CD14-positive monocyte (primary cell): ENCODE data around the gene DOCK4. TPM values are rescaled to one million over a fixed set of nuclear protein-coding genes. Genes with fewer than 3 reads are reported as not detected.

Experiments
- DNase-seq, 3 donors: peaks; one replicate each; pipeline ENCODE4 v3.0.0-alpha.2; 2011 to 2022
- H2AFZ ChIP-seq: 2 replicates; pipeline ENCODE4 v1.6.0; 2012; ENCODE audit warnings: mild to moderate bottlenecking, low read depth, low read length, inconsistent platforms; ENCODE audit not compliant: insufficient read depth, poor library complexity, severe bottlenecking
- H3K27ac ChIP-seq, 2 donors: 1 replicate in 1 of 2; 2 replicates in 1 of 2; pipeline ENCODE4 v1.5.1; 2012 to 2013; ENCODE audit warnings: low read length in 2 of 2, control low read depth in 1 of 2, inconsistent platforms in 1 of 2, low read depth in 1 of 2, mild to moderate bottlenecking in 1 of 2
- H3K27me3 ChIP-seq, 2 donors: one replicate each; pipeline versions ENCODE4 v1.6.0 to v1.6.1; 2011 to 2013; ENCODE audit warnings: low read length in 2 of 2; ENCODE audit not compliant: control insufficient read depth in 2 of 2, insufficient read depth in 2 of 2
- H3K36me3 ChIP-seq, 2 donors: replicated peaks in 1 of 2; 1 replicate in 1 of 2; 2 replicates in 1 of 2; pipeline versions ENCODE4 v1.5.1 to v1.6.1; 2012 to 2013; ENCODE audit warnings: low read length in 2 of 2, control low read depth in 1 of 2, inconsistent platforms in 1 of 2, mild to moderate bottlenecking in 1 of 2; ENCODE audit not compliant: insufficient read depth in 2 of 2, control insufficient read depth in 1 of 2
- H3K4me1 ChIP-seq, 2 donors: 1 replicate in 1 of 2; 2 replicates in 1 of 2; pipeline versions ENCODE4 v1.5.1 to v1.6.1; 2012 to 2013; ENCODE audit warnings: low read length in 2 of 2, control low read depth in 1 of 2, inconsistent platforms in 1 of 2, mild to moderate bottlenecking in 1 of 2, moderate library complexity in 1 of 2; ENCODE audit not compliant: insufficient read depth in 2 of 2, control insufficient read depth in 1 of 2
- H3K4me2 ChIP-seq: replicated peaks from 2 replicates; pipeline ENCODE3; 2012; ENCODE audit warnings: low read length, moderate library complexity, mild to moderate bottlenecking; ENCODE audit not compliant: poor library complexity, severe bottlenecking; ENCODE audit errors: extremely low read depth
- H3K4me3 ChIP-seq, 3 experiments: fragments of 200-600 bp in 1 of 3; sonication (generic) in 1 of 3; replicated peaks in 1 of 3; 1 replicate in 2 of 3; 2 replicates in 1 of 3; pipeline ENCODE4 v1.5.1; 2011 to 2013; ENCODE audit warnings: low read length in 3 of 3, mild to moderate bottlenecking in 3 of 3, control low read depth in 2 of 3, low read depth in 2 of 3, inconsistent platforms in 1 of 3, moderate library complexity in 1 of 3
- H3K79me2 ChIP-seq: 2 replicates; pipeline ENCODE4 v1.6.0; 2012; ENCODE audit warnings: mild to moderate bottlenecking, control low read depth, inconsistent platforms, low read length, moderate library complexity; ENCODE audit not compliant: insufficient read depth
- H3K9ac ChIP-seq: 2 replicates; pipeline ENCODE4 v1.6.0; 2017; ENCODE audit warnings: low read length, mild to moderate bottlenecking; ENCODE audit not compliant: insufficient read depth, poor library complexity, severe bottlenecking
- H3K9me3 ChIP-seq, 2 donors: replicated peaks in 1 of 2; 1 replicate in 1 of 2; 2 replicates in 1 of 2; pipeline versions ENCODE4 v1.5.1 to v1.6.1; 2012 to 2013; ENCODE audit warnings: low read length in 2 of 2, control low read depth in 1 of 2; ENCODE audit not compliant: control insufficient read depth in 1 of 2, insufficient read depth in 1 of 2
- H4K20me1 ChIP-seq: 2 replicates; pipeline ENCODE4 v1.6.0; 2012; ENCODE audit warnings: mild to moderate bottlenecking, low read length, control low read depth, moderate library complexity; ENCODE audit not compliant: insufficient read depth
- H3K27ac Mint-ChIP-seq, 7 donors: one replicate each; pipeline ENCODE4 v1.8.0; 2020; ENCODE audit warnings: mild to moderate bottlenecking in 7 of 7, mixed read lengths in 7 of 7, moderate library complexity in 6 of 7, inconsistent platforms in 2 of 7
- H3K27me3 Mint-ChIP-seq, 3 donors: one replicate each; pipeline ENCODE4 v1.8.0; 2021 to 2022; ENCODE audit warnings: low read depth in 3 of 3, mild to moderate bottlenecking in 3 of 3, mixed read lengths in 3 of 3, moderate library complexity in 3 of 3, inconsistent platforms in 1 of 3
- H3K36me3 Mint-ChIP-seq, 2 donors: one replicate each; pipeline ENCODE4 v1.8.0; 2020; ENCODE audit warnings: mixed read lengths in 2 of 2, inconsistent platforms in 1 of 2, mild to moderate bottlenecking in 1 of 2
- H3K4me1 Mint-ChIP-seq: one replicate; pipeline ENCODE4 v1.8.0; 2020; ENCODE audit warnings: mild to moderate bottlenecking, mixed read lengths
- H3K4me3 Mint-ChIP-seq, 2 donors: one replicate each; pipeline ENCODE4 v1.8.0; 2020; ENCODE audit warnings: mild to moderate bottlenecking in 2 of 2, mixed read lengths in 2 of 2, moderate library complexity in 1 of 2
- H3K9me3 Mint-ChIP-seq, 7 donors: one replicate each; pipeline ENCODE4 v1.8.0; 2020 to 2022; ENCODE audit warnings: mixed read lengths in 7 of 7, mild to moderate bottlenecking in 6 of 7, moderate library complexity in 6 of 7, inconsistent platforms in 2 of 7
- CTCF ChIP-seq: fragments of 200-600 bp; IDR thresholded peaks from one replicate; pipeline ENCODE4 v1.8.0; 2022; ENCODE audit warnings: antibody characterized with exemption, mild to moderate bottlenecking
- WGBS: methylation state at CpG from one replicate; pipeline ENCODE4 v1.1.5; 2013; ENCODE audit warnings: missing lambda C conversion rate; ENCODE audit not compliant: insufficient coverage; 5-methylcytosine and 5-hydroxymethylcytosine counted together
- intact Hi-C, 2 donors: fragments of 100-400 bp; cut with micrococcal nuclease; formaldehyde crosslinking; loops; one replicate each; pipeline versions ENCODE4 v1.15.0 to v1.15.1; 2023
- polyA plus RNA-seq, 3 donors: library from polyadenylated mRNA; depleted of rRNA in 1 of 3; unstranded in 2 of 3; stranded (reverse) in 1 of 3; fragments of 300-500 nt in 2 of 3; fragments of >200 nt in 1 of 3; fragmentation: Illumina TruSeq in 2 of 3; gene quantifications; 1 replicate in 2 of 3; 2 replicates in 1 of 3; pipeline ENCODE4 v1.2.3, GENCODE V29; 2012 to 2021

DOCK4 gene
- polyA plus RNA-seq, 3 donors, result 1.3 to 5.0 (median 2.7) TPM

- DNase-seq, result no peak
- intact Hi-C loops, result no loop called here
- WGBS, result 86% methylated on average over 1 of the region's 3 CpGs
Measured at GRCh38 chr7:112069879-112070321, 136.3 kb downstream of the DOCK4 start.

GRCh38 chr7:112068967-112069366 is 137.2 kb downstream of the DOCK4 start:
- Histone ChIP-seq H3K4me1 (no peaks in the 10 kb centered on the region), H3K9ac (no peak overlapping the region), H4K20me1 (no peaks in the 10 kb centered on the region), H3K79me2 (no peaks in the 10 kb centered on the region), H3K36me3 (no peaks in the 10 kb centered on the region), H3K4me2 (no peak overlapping the region), H2AFZ (no peak overlapping the region), H3K9me3 (no peaks in the 10 kb centered on the region), H3K27me3 (no peaks in the 10 kb centered on the region), H3K27ac (no peak overlapping the region), H3K4me3 (no peak overlapping the region)
- H3K27me3 Mint-ChIP-seq, result peaks cover 2 to 5% (median 3%) of the 10 kb centered on the region in 3 donors
- peaks cover 0 to 1% (median 0%) of the 10 kb centered on the region in 7 donors for H3K9me3 Mint-ChIP-seq
- no peak for DNase-seq
- no peak for TF ChIP-seq CTCF
- H3K36me3 Mint-ChIP-seq, result no peaks in the 10 kb centered on the region
- intact Hi-C loops, result no loop called here
- no CpG with 5 or more reads among the region's 4 CpGs for WGBS
- no peak overlapping the region for H3K27ac Mint-ChIP-seq
- no peak overlapping the region for H3K4me3 Mint-ChIP-seq
- no peaks in the 10 kb centered on the region for H3K4me1 Mint-ChIP-seq

More at GRCh38 chr7:112069879-112070321, 136.3 kb downstream of the DOCK4 start:
- no peaks in the 10 kb centered on the region for H4K20me1 ChIP-seq
- no peak overlapping the region for H3K9ac ChIP-seq
- H3K79me2 ChIP-seq, result no peaks in the 10 kb centered on the region
- no peak overlapping the region for H3K4me3 ChIP-seq
- no peaks in the 10 kb centered on the region for H3K4me1 ChIP-seq
- H3K9me3 Mint-ChIP-seq, result peaks cover 3 to 6% (median 4%) of the 10 kb centered on the region in 7 donors
- peaks cover 0 to 4% of the 10 kb centered on the region in 2 donors for H3K9me3 ChIP-seq
- no peak overlapping the region for H2AFZ ChIP-seq
- no peaks in the 10 kb centered on the region for H3K27me3 ChIP-seq
- no peak for TF ChIP-seq CTCF
- no peak overlapping the region for H3K27ac Mint-ChIP-seq
- no peaks in the 10 kb centered on the region for H3K36me3 ChIP-seq
- H3K27me3 Mint-ChIP-seq, result peaks cover 2 to 4% (median 3%) of the 10 kb centered on the region in 3 donors
- no peak overlapping the region for H3K27ac ChIP-seq
- no peaks in the 10 kb centered on the region for H3K36me3 Mint-ChIP-seq
- no peak overlapping the region for H3K4me3 Mint-ChIP-seq
- peaks cover 3% of the 10 kb centered on the region for H3K4me1 Mint-ChIP-seq
- no peak overlapping the region for H3K4me2 ChIP-seq
